Adrenal gland (tissue), 12 donors: ENCODE measurements around the gene NDUFS8. TPM values are rescaled to one million over a fixed set of nuclear protein-coding genes. Genes with fewer than 3 reads are reported as not detected.
A peak's percentile ranks its signal among the peaks of the same experiment; 100 is the strongest.
"Not testable (repeated sequence)": the region's sequence is repeated elsewhere in the genome, so short reads cannot be mapped to it uniquely, and the experiment has no call there.

Experiments used
- DNase-seq, 7 donors: peaks; one replicate each; pipeline ENCODE4 v3.0.0-alpha.2; 2019 to 2020
- H3K27ac ChIP-seq, 5 donors: fragments of 200-600 bp; sonication (generic) in 4 of 5; 1 replicate in 3 of 5; 2 replicates in 2 of 5; pipeline versions ENCODE4 v1.5.1 to v1.8.0; 2016 to 2020; ENCODE audit warnings: mild to moderate bottlenecking in 1 of 5
- H3K27me3 ChIP-seq: fragments of 200-600 bp; 2 replicates; pipeline ENCODE4 v1.8.0; 2021
- H3K36me3 ChIP-seq, 2 donors: fragments of 200-600 bp; replicated peaks in 1 of 2; 1 replicate in 1 of 2; 2 replicates in 1 of 2; pipeline versions ENCODE4 v1.5.1 to v1.8.0; 2018 to 2022
- H3K4me1 ChIP-seq, 2 donors: fragments of 200-600 bp; replicated peaks in 1 of 2; 1 replicate in 1 of 2; 2 replicates in 1 of 2; pipeline versions ENCODE4 v1.5.1 to v1.8.0; 2018 to 2021
- H3K4me3 ChIP-seq, 4 donors: fragments of 200-600 bp; sonication (generic) in 3 of 4; one replicate each; pipeline ENCODE4 v1.5.1; 2016 to 2018
- H3K9me3 ChIP-seq, 3 donors: fragments of 200-600 bp; sonication (generic) in 1 of 3; replicated peaks in 1 of 3; 1 replicate in 2 of 3; 2 replicates in 1 of 3; pipeline versions ENCODE4 v1.5.1 to v1.8.0; 2016 to 2021
- CTCF ChIP-seq, 6 experiments: fragments of 450-650 bp in 4 of 6; fragments of 200-600 bp in 2 of 6; sonication (generic) in 1 of 6; IDR thresholded peaks; 1 replicate in 5 of 6; 2 replicates in 1 of 6; pipeline versions ENCODE4 v1.5.1 to v1.8.0; 2016 to 2021; ENCODE audit warnings: antibody characterized with exemption in 6 of 6, mild to moderate bottlenecking in 2 of 6, moderate library complexity in 1 of 6
- POLR2A ChIP-seq, 2 donors: fragments of 450-650 bp; IDR thresholded peaks; one replicate each; pipeline ENCODE4 v1.6.1; 2017; ENCODE audit warnings: antibody characterized with exemption in 2 of 2, mild to moderate bottlenecking in 2 of 2, moderate library complexity in 1 of 2
- WGBS, 4 donors: extraction: QIAGEN DNeasy Blood & Tissue Kit in 2 of 4; methylation state at CpG; one replicate each; pipeline versions ENCODE4 v1.1.5 to v1.1.7; 2013 to 2017; 5-methylcytosine and 5-hydroxymethylcytosine counted together
- intact Hi-C, 2 donors: fragments of 100-400 bp; cut with DNase I; formaldehyde crosslinking; loops; one replicate each; pipeline versions ENCODE4 v1.14.1 to v1.15.0; 2022 to 2023
- polyA plus RNA-seq, 3 donors: library from polyadenylated mRNA; stranded (reverse); fragments of 200-250 nt in 2 of 3; fragments of 350-450 nt in 1 of 3; fragmentation: Illumina TruSeq in 1 of 3; extraction: RNeasy Lipid Tissue Mini Kit (QIAGEN cat#74804) in 1 of 3; gene quantifications; one replicate each; pipeline ENCODE4 v1.2.3, GENCODE V29; 2013 to 2014
- total RNA-seq, 9 donors: library from RNA; depleted of rRNA in 4 of 9; stranded (reverse); fragments of >200 nt in 4 of 9; fragments of 120-200 nt in 1 of 9; fragmentation: NEBNext Ultra II Directional in 1 of 9; extraction: Animal tissue kit (Norgen Biotek cat#: 25700) in 1 of 9; gene quantifications; one replicate each; pipeline versions ENCODE4 v1.1.0 to v1.2.4, GENCODE V29; 2013 to 2023
- donor health status: healthy with polysubstance abuse.
- donor health status: Bipolar disorder and iron deficiency.
- donor health status: DM: yes; HTN: yes; CAD: no.
- donor health status: DM: no; HTN: no; CAD: no.
- donor health status: DM: no; HTN: no; CAD: no.
- donor health status: DM: yes; HTN: yes; CAD: no.

NDUFS8 gene
- total and polyA plus RNA-seq, 12 donors = 199 to 1,037 (median 520) TPM

- not testable (repeated sequence) for H3K4me1 ChIP-seq
Observed at GRCh38 chr11:67991347-67992121, 38.9 kb upstream of the NDUFS8 start.

GRCh38 chr11:67993821-67994220 lies 36.7 kb upstream of the NDUFS8 start:
- intact Hi-C loops, H3K4me3 ChIP-seq, H3K9me3 ChIP-seq, H3K4me1 ChIP-seq, H3K36me3 ChIP-seq, H3K27me3 ChIP-seq, H3K27ac ChIP-seq: not testable (repeated sequence)
- peak; percentile 42 to 71 (median 64) for TF ChIP-seq CTCF (IDR thresholded peaks at IDR 0.05)
- WGBS, 4 donors = 17 to 45% (median 36%) methylated on average over 4 to 12 of the region's 12 CpGs
- peak in 4 of 7 donors; percentile 29 to 65 (median 36) for DNase-seq

More at GRCh38 chr11:67991347-67992121, 38.9 kb upstream of the NDUFS8 start:
- H3K27ac ChIP-seq, H3K36me3 ChIP-seq, H3K9me3 ChIP-seq, H3K27me3 ChIP-seq, intact Hi-C loops, DNase-seq: not testable (repeated sequence)
- peak overlapping the region in 1 of 4 donors; percentile 34 for H3K4me3 ChIP-seq
- 20 to 54% (median 26%) methylated on average over 7 to 63 of the region's 70 CpGs for WGBS, 4 donors

GRCh38 chr11:67994387-67994786 lies 36.1 kb upstream of the NDUFS8 start:
- H3K4me3 ChIP-seq, H3K27ac ChIP-seq, H3K27me3 ChIP-seq, intact Hi-C loops, H3K4me1 ChIP-seq, H3K9me3 ChIP-seq, H3K36me3 ChIP-seq: not testable (repeated sequence)
- DNase-seq = peak in 1 of 7 donors; percentile 22
- 88 to 94% (median 89%) methylated on average over 3 to 5 of the region's 5 CpGs; no CpG with 5 or more reads in 1 of the 4 donors for WGBS, 4 donors

- H3K9me3 ChIP-seq, intact Hi-C loops, H3K4me1 ChIP-seq, H3K27ac ChIP-seq, H3K27me3 ChIP-seq, H3K36me3 ChIP-seq, H3K4me3 ChIP-seq: not testable (repeated sequence)
- WGBS, 4 donors = 87 to 100% (median 97%) methylated on average over 2 to 3 of the region's 3 CpGs
- DNase-seq = peak in 1 of 7 donors; percentile 14
Observed at GRCh38 chr11:67995129-67995528, 35.4 kb upstream of the NDUFS8 start.

GRCh38 chr11:67995579-67995978 lies 34.9 kb upstream of the NDUFS8 start:
- H3K4me3 ChIP-seq, H3K27me3 ChIP-seq, H3K4me1 ChIP-seq, intact Hi-C loops, H3K27ac ChIP-seq, H3K36me3 ChIP-seq, H3K9me3 ChIP-seq: not testable (repeated sequence)
- peak in 1 of 7 donors; percentile 13 for DNase-seq
- WGBS, 4 donors = 78 to 100% (median 87%) methylated on average over 5 to 14 of the region's 14 CpGs

GRCh38 chr11:67996051-67996450 lies 34.4 kb upstream of the NDUFS8 start:
- Histone ChIP-seq H3K4me1 (peaks cover 6 to 7% of the 10 kb centered on the region in 2 donors), H3K36me3 (no peaks in the 10 kb centered on the region), H3K27ac (no peak overlapping the region), H3K9me3 (no peaks in the 10 kb centered on the region), H3K27me3 (no peaks in the 10 kb centered on the region), H3K4me3 (no peak overlapping the region)
- TF ChIP-seq POLR2A (IDR thresholded peaks at IDR 0.05) (no peak), CTCF (IDR thresholded peaks at IDR 0.05) (no peak)
- intact Hi-C loops = no loop called here
- peak in 1 of 7 donors; percentile 14 for DNase-seq
- 82 to 94% (median 92%) methylated on average over 4 to 13 of the region's 13 CpGs for WGBS, 4 donors
